GM19467 (cell line): Measurements from ENCODE around the gene NSUN3.
"Not testable (repeated sequence)": the region's sequence is repeated elsewhere in the genome, so short reads cannot be mapped to it uniquely, and the experiment has no call there.

ENCODE experiments used
- ATAC-seq: cut with Tn5 transposase; IDR thresholded peaks from one replicate; pipeline ENCODE4 v1.9.1; 2021; ENCODE audit warnings: mild to moderate bottlenecking, moderate library complexity; ENCODE audit not compliant: unreplicated experiment

NSUN3 gene

GRCh38 chr3:94066506-94067500 is 3.9 kb downstream of the NSUN3 start:
- no peak for ATAC-seq

- no peak for ATAC-seq
Observed at GRCh38 chr3:94069194-94069813, 6.4 kb downstream of the NSUN3 start.

- peak; percentile 68 for ATAC-seq
Observed at GRCh38 chr3:94070341-94070911, 7.6 kb downstream of the NSUN3 start.

- peak; percentile 72 for ATAC-seq
Observed at GRCh38 chr3:94071713-94072284, 8.9 kb downstream of the NSUN3 start.

GRCh38 chr3:94076055-94076454 is 13.2 kb downstream of the NSUN3 start:
- no peak for ATAC-seq

GRCh38 chr3:94080552-94080951 is 17.7 kb downstream of the NSUN3 start:
- not testable (repeated sequence) for ATAC-seq

GRCh38 chr3:94081884-94082283 is 19.0 kb downstream of the NSUN3 start:
- no peak for ATAC-seq

- no peak for ATAC-seq
Observed at GRCh38 chr3:94082391-94082937, 19.6 kb downstream of the NSUN3 start.

- ATAC-seq = no peak
Observed at GRCh38 chr3:94083261-94083660, 20.4 kb downstream of the NSUN3 start.

GRCh38 chr3:94089126-94089525 is 26.3 kb downstream of the NSUN3 start:
- no peak for ATAC-seq

GRCh38 chr3:94092086-94092485 is 29.2 kb downstream of the NSUN3 start:
- ATAC-seq = no peak

GRCh38 chr3:94093151-94093550 is 30.3 kb downstream of the NSUN3 start:
- ATAC-seq = no peak

GRCh38 chr3:94095111-94095510 is 32.2 kb downstream of the NSUN3 start:
- no peak for ATAC-seq

GRCh38 chr3:94098452-94098851 is 35.6 kb downstream of the NSUN3 start:
- ATAC-seq = no peak

- no peak for ATAC-seq
Observed at GRCh38 chr3:94099311-94099710, 36.5 kb downstream of the NSUN3 start.

GRCh38 chr3:94101860-94102259 is 39.0 kb downstream of the NSUN3 start:
- ATAC-seq = no peak

GRCh38 chr3:94106268-94106667 is 43.4 kb downstream of the NSUN3 start:
- ATAC-seq = no peak

- ATAC-seq = not testable (repeated sequence)
Observed at GRCh38 chr3:94110232-94110631, 47.4 kb downstream of the NSUN3 start.

GRCh38 chr3:94110854-94111253 is 48.0 kb downstream of the NSUN3 start:
- ATAC-seq = no peak

- ATAC-seq = no peak
Observed at GRCh38 chr3:94114666-94115065, 51.8 kb downstream of the NSUN3 start.

GRCh38 chr3:94115482-94115881 is 52.6 kb downstream of the NSUN3 start:
- ATAC-seq = no peak
